HL-60/S4 (cell line): ENCODE results near the gene INPP4B.
"Not testable (repeated sequence)": the region's sequence is repeated elsewhere in the genome, so short reads cannot be mapped to it uniquely, and the experiment has no call there.

Source experiments
- in situ Hi-C: fragments of 300-500 bp; cut with MboI; formaldehyde crosslinking; loops from 2 replicates; pipeline ENCODE4 v1.14.3; 2022; ENCODE audit warnings: low sequenced_read_pairs

INPP4B gene

DNA sequence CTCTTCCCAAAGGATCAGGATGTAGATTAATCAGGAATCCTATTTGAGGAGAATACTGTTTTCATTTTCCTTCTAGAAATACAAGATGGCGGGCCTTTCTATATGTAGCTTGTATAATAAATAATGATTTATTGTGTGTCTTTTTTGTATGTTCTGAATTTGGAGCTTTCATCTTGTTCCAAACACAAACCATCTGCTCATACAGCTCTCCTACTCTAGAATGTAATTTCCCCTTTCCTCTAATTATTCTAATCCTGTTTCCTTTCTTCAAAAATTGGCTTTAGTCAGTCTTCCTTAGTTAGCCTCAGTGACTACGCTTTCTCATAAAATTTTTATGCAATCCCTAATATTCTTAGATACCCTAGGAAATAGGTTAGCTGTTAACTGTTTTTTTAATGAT lies 422.2 kb downstream of the INPP4B start:
- in situ Hi-C loops, result no loop called here

GRCh38 chr4:142420311-142421095 lies 425.6 kb downstream of the INPP4B start:
- in situ Hi-C loops, result no loop called here

DNA sequence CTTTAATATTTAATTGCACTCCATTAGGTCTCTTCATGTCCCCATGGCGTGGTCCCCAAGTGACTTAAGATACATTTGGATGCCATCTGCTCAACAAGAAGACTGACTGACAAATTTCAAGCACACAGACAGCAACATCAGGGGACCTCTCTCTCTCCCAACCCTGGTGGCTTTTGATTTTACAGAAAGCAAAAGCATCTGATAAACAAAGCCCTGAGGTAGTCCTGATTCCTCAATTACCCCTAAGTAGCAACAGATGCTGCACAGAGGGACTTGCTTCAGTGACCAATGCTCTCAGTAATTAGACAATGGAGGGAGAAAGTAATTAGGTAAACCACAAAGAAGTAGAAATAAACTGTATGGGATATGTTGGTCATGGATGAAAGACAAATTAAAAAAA lies 426.4 kb downstream of the INPP4B start:
- in situ Hi-C loops, result no loop called here

DNA sequence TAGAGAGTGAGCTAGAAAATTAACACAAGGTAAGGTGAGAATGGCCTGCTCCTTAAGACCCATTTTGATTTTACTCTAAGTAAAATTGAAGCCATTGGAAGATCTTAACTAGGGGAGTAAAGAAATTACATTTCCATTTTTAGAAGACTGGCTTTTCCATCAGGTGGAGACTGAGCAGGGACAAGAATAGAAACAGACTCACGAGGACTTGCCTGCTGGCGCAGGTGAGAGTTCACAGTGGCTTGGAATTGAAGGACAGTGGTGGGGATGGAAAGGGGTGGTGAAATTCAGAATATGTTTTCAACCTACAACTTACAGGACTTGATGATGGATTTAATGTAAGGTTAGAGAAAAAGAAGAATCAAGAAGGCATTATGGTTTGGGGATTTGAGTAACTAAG lies 427.4 kb downstream of the INPP4B start:
- in situ Hi-C loops, result no loop called here

DNA sequence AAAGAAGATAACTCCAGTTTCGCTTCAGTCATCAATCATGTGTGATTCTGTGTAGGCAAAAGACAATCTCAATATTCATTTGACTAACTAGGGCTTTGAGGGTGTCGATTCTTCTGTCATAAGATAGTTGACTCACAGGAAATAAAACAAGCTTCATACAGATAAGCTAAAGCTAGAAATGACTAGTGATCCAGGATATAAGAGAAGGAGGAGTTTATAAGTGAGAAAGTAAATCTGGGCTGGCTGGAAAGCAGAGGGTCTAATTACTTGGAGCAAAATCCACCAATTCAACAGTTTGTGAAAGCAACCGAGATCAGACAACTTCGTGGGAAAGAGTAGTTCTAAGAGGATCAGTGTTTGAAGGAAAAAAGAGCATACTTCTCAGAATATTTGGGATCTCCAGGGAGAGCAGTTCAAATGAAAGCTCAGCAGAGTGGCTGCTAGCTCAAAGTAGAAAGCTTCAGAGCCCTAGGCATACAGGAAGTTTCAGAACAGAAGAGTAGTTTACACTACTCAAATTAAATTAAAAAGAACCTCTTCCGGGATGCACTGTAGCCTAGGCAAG lies 429.3 kb downstream of the INPP4B start:
- in situ Hi-C loops, result no loop called here

DNA sequence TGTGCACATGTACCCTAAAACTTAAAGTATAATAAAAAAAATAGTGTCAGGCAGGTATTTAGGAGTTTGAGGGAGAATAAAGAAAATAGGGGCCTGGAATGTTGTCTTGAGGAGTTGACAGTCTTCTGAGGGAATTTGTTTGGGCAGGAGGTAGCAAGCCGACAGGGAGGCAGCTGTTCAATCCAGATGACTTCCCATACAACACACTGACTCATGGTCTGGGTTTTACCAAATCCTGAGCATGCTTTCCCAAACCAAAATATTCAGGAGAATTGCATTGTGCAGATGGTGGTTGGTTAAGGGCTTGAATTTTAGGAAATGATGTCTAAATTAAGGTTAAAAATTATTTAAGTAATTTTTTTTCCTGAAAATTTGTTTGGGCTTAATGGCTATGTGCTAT lies 430.0 kb downstream of the INPP4B start:
- in situ Hi-C loops, result no loop called here

DNA sequence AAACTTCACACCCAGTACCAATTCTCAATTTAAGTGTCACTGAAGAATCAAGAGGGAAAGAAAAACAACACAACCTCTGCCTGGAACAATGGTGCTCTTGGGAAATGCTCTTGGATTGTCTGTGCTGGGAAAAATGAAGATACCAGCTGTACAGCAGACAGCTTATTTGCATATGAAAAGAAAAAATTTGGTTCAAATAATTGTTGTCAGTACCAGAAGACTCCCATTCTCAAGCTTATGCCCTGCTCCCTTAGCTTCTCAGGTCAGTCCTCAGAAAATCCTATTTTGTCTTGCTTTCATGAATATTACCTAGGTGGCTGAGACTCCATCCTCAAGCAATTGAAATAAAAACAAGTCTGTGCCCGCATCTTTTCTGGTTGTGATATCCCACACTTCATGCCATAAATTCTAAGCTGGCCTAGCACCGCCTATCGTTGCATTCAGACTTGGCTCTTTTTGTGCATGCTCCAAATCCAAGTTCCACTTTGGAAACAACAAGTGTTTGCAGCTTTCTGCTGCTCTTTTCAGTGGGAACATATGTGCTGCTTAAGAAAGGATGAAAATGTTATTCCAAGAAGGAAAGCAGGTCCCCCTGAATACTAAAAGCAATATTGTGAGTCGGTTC lies 431.6 kb downstream of the INPP4B start:
- in situ Hi-C loops, result no loop called here

GRCh38 chr4:142413485-142413884 lies 432.6 kb downstream of the INPP4B start:
- in situ Hi-C loops, result no loop called here

GRCh38 chr4:142411993-142412392 lies 434.1 kb downstream of the INPP4B start:
- in situ Hi-C loops, result no loop called here

DNA sequence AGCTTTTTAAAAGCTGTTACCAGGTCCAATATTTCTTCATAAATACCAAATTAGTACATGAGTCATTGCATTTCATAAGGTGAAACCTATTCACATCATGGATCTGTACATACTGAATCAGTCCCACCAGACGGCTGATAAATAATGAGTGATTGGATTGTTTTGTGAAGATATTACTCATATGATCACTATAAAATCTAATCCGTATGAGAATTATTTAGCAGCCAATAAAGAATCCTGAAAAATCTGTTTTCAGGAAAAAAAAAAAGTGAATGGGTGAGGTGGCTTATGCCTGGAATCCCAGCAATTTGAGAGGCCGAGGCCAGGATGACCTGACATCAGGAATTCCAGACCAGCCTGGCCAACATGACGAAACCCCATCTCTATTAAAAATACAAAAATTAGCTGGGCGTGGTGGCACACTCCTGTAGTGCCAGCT lies 438.1 kb downstream of the INPP4B start:
- in situ Hi-C loops, result no loop called here

DNA sequence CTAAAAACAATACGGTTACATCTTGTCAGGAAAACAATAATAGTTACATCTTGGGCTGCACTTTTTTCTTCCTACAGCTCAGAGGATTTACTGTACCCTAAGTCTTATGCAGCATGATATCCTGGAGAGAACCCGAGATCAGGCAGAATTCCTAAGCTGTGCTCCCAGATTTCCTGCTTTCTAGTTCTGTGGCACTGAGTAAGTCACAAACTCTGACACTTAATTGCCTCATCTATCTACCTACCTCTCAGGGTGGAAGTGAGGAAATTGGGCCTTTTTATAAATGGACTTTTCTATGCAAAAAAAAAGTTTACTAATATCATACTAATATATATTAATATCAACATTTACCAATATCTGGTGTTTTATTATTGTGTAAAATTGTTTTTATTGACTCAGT lies 438.5 kb downstream of the INPP4B start:
- in situ Hi-C loops, result no loop called here

DNA sequence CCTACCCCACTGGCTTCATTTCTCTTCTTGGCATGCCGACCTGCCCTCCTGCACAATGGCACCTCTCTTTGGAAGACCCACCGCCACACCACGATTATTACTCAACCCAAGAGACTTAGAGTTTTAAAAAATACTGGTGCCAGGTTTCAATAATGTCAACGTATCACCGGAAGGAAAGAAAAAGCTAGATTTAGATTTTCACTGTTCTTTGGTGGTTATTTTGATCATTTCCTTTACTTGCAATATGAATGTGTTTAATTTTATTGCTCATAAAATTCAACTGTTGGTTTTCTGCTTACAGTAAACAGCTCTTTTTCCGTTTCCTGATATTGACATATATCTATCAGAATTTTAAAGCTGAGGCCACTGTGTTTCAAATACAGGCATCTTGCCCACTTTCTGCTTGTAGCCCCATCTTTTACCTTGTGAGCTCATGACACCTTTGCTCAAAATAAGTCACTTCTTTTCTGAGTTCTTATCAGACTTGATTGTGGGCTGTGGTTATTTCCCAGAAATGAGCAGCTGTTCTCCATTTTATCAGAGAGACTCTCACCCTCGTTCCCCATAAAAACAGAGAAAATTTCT lies 439.1 kb downstream of the INPP4B start:
- in situ Hi-C loops, result no loop called here

DNA sequence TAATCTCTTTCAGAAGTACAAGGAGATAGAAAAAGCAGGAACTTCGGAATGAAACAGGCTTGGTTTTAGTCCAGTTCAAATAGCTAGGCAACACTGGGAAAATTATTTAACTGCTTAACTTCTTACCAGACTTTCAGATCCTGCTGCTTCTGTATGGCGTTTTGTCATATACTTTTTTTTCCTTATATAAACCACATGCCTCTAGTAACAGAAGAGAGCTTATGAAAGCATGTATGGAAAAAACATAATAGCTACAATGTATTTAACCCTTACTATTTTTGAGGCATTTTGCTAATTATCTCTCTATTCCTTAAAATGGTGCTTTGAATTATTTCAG lies 439.6 kb downstream of the INPP4B start:
- in situ Hi-C loops, result no loop called here

GRCh38 chr4:142405695-142406498 lies 440.2 kb downstream of the INPP4B start:
- in situ Hi-C loops, result no loop called here

GRCh38 chr4:142405021-142405694 lies 440.9 kb downstream of the INPP4B start:
- in situ Hi-C loops, result no loop called here

DNA sequence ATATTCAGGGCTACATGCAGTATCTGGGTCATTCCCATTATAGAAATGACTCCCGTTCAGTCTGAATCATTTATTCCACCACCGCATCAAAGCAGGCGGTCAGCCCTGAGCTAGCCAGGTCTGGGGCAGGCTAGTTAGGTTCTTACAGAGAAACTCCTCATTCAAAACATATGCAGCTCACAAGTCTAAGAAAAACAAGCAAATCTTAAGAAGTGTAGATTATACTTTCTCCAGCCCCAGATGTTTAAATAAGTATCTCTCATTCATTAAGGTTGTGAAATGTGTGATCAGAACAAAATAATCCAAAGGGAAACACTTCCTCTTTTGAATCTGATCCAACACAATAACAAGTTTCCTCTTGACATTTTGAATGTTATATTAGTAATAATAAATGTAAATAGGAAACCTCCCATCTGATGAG lies 441.9 kb downstream of the INPP4B start:
- in situ Hi-C loops, result no loop called here

- in situ Hi-C loops, result no loop called here
Measured at GRCh38 chr4:142402900-142403299, 443.2 kb downstream of the INPP4B start.

GRCh38 chr4:142402156-142402555 lies 443.9 kb downstream of the INPP4B start:
- in situ Hi-C loops, result no loop called here

- in situ Hi-C loops, result not testable (repeated sequence)
Measured at GRCh38 chr4:142397364-142397991, 448.6 kb downstream of the INPP4B start.

- in situ Hi-C loops, result no loop called here
Measured at GRCh38 chr4:142396279-142396678, 449.8 kb downstream of the INPP4B start.
